GM12878 (cell line): Measurements from ENCODE around the gene BMERB1. TPM values are rescaled to one million over a fixed set of nuclear protein-coding genes. Genes with fewer than 3 reads are reported as not detected.

Experiments
- ATAC-seq: fragments of 200-7000 bp; cut with Tn5 transposase; 3 replicates; pipeline ENCODE4 v1.9.1; 2020; ENCODE audit warnings: mild to moderate bottlenecking, moderate library complexity
- BruUV-seq: library from RNA; stranded (reverse); fragments of 400-500 nt; replicated peaks from 2 replicates; lab custom pipeline; 2021; lab: Mats Ljungman, UMichigan
- CTCF ChIA-PET: fragments of 300-600 bp; sonication (Branson Sonifier 250); formaldehyde crosslinking; extraction: SDS; loops from one replicate; lab custom pipeline; 2021; ENCODE audit warnings: inconsistent platforms; lab: Yijun Ruan, JAX
- POLR2A ChIA-PET: fragments of 350-600 bp; formaldehyde crosslinking; extraction: SDS; loops from one replicate; lab custom pipeline; 2021; ENCODE audit warnings: inconsistent platforms; lab: Charles Lee
- RAD21 ChIA-PET: fragments of 300-600 bp; sonication (Branson Sonifier 250); formaldehyde crosslinking; loops from one replicate; lab custom pipeline; 2023; ENCODE audit warnings: antibody characterized with exemption; ENCODE audit not compliant: unreplicated experiment; lab: Charles Lee
- SMC1A ChIA-PET: fragments of 300-600 bp; sonication (Branson Sonifier 250); formaldehyde crosslinking; loops from one replicate; lab custom pipeline; 2023; ENCODE audit not compliant: unreplicated experiment, uncharacterized antibody; lab: Charles Lee
- DNase-seq: peaks from one replicate; pipeline ENCODE4 v3.0.0-alpha.2; 2011; ENCODE audit warnings: low read depth, low spot score
- FAIRE-seq: peaks from 3 replicates; lab custom pipeline; 2011; peaks lifted over from hg19 to GRCh38; lab: Jason Lieb, UNC
- H2AFZ ChIP-seq: 2 replicates; pipeline ENCODE4 v1.6.0; 2011; ENCODE audit warnings: low read depth, low read length, control low read depth; ENCODE audit not compliant: control insufficient read depth
- H3K27ac ChIP-seq: 2 replicates; pipeline ENCODE4 v1.5.1; 2011; ENCODE audit warnings: control low read depth; ENCODE audit not compliant: control insufficient read depth, insufficient read depth
- H3K27me3 ChIP-seq, 2 experiments: replicated peaks in 1 of 2; 2 replicates each; pipeline versions ENCODE4 v1.6.0 to v1.6.1; 2011; ENCODE audit warnings: low read length in 1 of 2; ENCODE audit not compliant: control insufficient read depth in 2 of 2, insufficient read depth in 2 of 2
- H3K36me3 ChIP-seq, 2 experiments: 2 replicates each; pipeline ENCODE4 v1.5.1; 2011; ENCODE audit warnings: low read length in 1 of 2; ENCODE audit not compliant: control insufficient read depth in 2 of 2, insufficient read depth in 2 of 2
- H3K4me1 ChIP-seq: 2 replicates; pipeline ENCODE4 v1.6.1; 2011; ENCODE audit warnings: mild to moderate bottlenecking, low read length, moderate library complexity, mixed read lengths; ENCODE audit not compliant: control insufficient read depth, insufficient read depth
- H3K4me2 ChIP-seq: 2 replicates; pipeline ENCODE4 v1.6.0; 2011; ENCODE audit warnings: control low read depth; ENCODE audit not compliant: control insufficient read depth, insufficient read depth
- H3K4me3 ChIP-seq: fragments of 200-600 bp; sonication (generic); 2 replicates; pipeline ENCODE4 v1.5.1; 2016
- H3K79me2 ChIP-seq: 2 replicates; pipeline ENCODE4 v1.6.0; 2011; ENCODE audit warnings: low read length; ENCODE audit not compliant: control insufficient read depth, insufficient read depth
- H3K9ac ChIP-seq: 2 replicates; pipeline ENCODE4 v1.8.0; 2011; ENCODE audit warnings: low read length, control low read depth, mixed read lengths; ENCODE audit not compliant: control insufficient read depth, insufficient read depth
- H3K9me3 ChIP-seq: replicated peaks from 3 replicates; pipeline ENCODE4 v1.5.1; 2011; ENCODE audit warnings: mild to moderate bottlenecking, low read length; ENCODE audit not compliant: control insufficient read depth, insufficient read depth
- H4K20me1 ChIP-seq: 2 replicates; pipeline ENCODE4 v1.6.0; 2011; ENCODE audit not compliant: control insufficient read depth, insufficient read depth
- BHLHE40 ChIP-seq, 2 experiments: fragments of 450-650 bp in 1 of 2; IDR thresholded peaks; 2 replicates each; pipeline ENCODE4 v1.6.1; 2011 to 2017; ENCODE audit warnings: low read depth in 2 of 2, borderline replicate concordance in 1 of 2, improper control_type of control experiment in 1 of 2, low read length in 1 of 2, mild to moderate bottlenecking in 1 of 2
- CTCF ChIP-seq, 3 experiments: IDR thresholded peaks in 2 of 3; conservative IDR thresholded peaks in 1 of 3; 2 replicates each; pipeline ENCODE4 v1.5.1; 2011; ENCODE audit warnings: low read depth in 3 of 3, low read length in 3 of 3, mild to moderate bottlenecking in 3 of 3, control low read depth in 2 of 3, moderate library complexity in 2 of 3, inconsistent platforms in 1 of 3, mixed read lengths in 1 of 3; ENCODE audit not compliant: control insufficient read depth in 2 of 3, insufficient read depth in 1 of 3; ENCODE audit errors: extremely low read depth in 1 of 3
- E2F4 ChIP-seq: IDR thresholded peaks from 2 replicates; pipeline ENCODE4 v1.6.1; 2012; ENCODE audit warnings: low read depth, low read length, improper control_type of control experiment
- E4F1 ChIP-seq: fragments of 450-650 bp; IDR thresholded peaks from 2 replicates; pipeline ENCODE4 v1.6.1; 2018; ENCODE audit warnings: borderline replicate concordance, mild to moderate bottlenecking; ENCODE audit not compliant: partially characterized antibody
- NFYA ChIP-seq: IDR thresholded peaks from 2 replicates; pipeline ENCODE4 v1.6.1; 2011; ENCODE audit warnings: low read depth, mild to moderate bottlenecking, low read length, improper control_type of control experiment, borderline replicate concordance
- NKRF ChIP-seq: fragments of 450-650 bp; conservative IDR thresholded peaks from 2 replicates; pipeline ENCODE4 v1.6.1; 2017; ENCODE audit warnings: mild to moderate bottlenecking, moderate library complexity
- NR2C2 ChIP-seq: IDR thresholded peaks from 2 replicates; pipeline ENCODE4 v1.6.1; 2011; ENCODE audit warnings: borderline replicate concordance, low read depth; ENCODE audit not compliant: control insufficient read depth, insufficient read length
- PAX8 ChIP-seq: fragments of 450-650 bp; IDR thresholded peaks from 2 replicates; pipeline ENCODE4 v1.6.1; 2017; ENCODE audit warnings: mild to moderate bottlenecking, moderate library complexity
- RAD21 ChIP-seq: IDR thresholded peaks from 2 replicates; pipeline ENCODE4 v1.6.1; 2011; ENCODE audit warnings: mild to moderate bottlenecking, low read depth, low read length, moderate library complexity; ENCODE audit not compliant: insufficient read depth
- RAD51 ChIP-seq: fragments of 450-650 bp; IDR thresholded peaks from 2 replicates; pipeline ENCODE4 v1.6.1; 2016; ENCODE audit warnings: moderate library complexity, mild to moderate bottlenecking, inconsistent platforms
- RUNX3 ChIP-seq: IDR thresholded peaks from 2 replicates; pipeline ENCODE4 v1.6.1; 2012; ENCODE audit warnings: low read length, inconsistent platforms
- SPI1 ChIP-seq: IDR thresholded peaks from 2 replicates; pipeline ENCODE4 v1.6.1; 2011; ENCODE audit warnings: low read depth, mild to moderate bottlenecking, low read length, moderate library complexity, borderline replicate concordance; ENCODE audit not compliant: insufficient read depth
- SREBF1 ChIP-seq: IDR thresholded peaks from 2 replicates; pipeline ENCODE4 v1.6.1; 2012; ENCODE audit warnings: mild to moderate bottlenecking, low read length
- YBX1 ChIP-seq: fragments of 450-650 bp; IDR thresholded peaks from 2 replicates; pipeline ENCODE4 v1.6.1; 2016; ENCODE audit warnings: antibody characterized with exemption
- YY1 ChIP-seq: IDR thresholded peaks from 2 replicates; pipeline ENCODE4 v1.6.1; 2011; ENCODE audit warnings: low read depth, mild to moderate bottlenecking, low read length
- ZSCAN29 ChIP-seq: fragments of 450-650 bp; IDR thresholded peaks from 2 replicates; pipeline ENCODE4 v1.6.1; 2017; ENCODE audit warnings: mild to moderate bottlenecking, moderate library complexity
- WGBS: methylation state at CpG from one replicate; pipeline ENCODE4 v1.1.6; 2016; ENCODE audit warnings: low lambda C conversion rate; ENCODE audit not compliant: insufficient replicate concordance, insufficient coverage; ENCODE audit errors: missing lambda C conversion rate; 5-methylcytosine and 5-hydroxymethylcytosine counted together
- in situ Hi-C: fragments of 300-500 bp; cut with MboI; formaldehyde crosslinking; loops from 9 replicates; pipeline ENCODE4 v1.14.3; 2018; ENCODE audit warnings: mixed read lengths
- intact Hi-C: fragments of 100-400 bp; cut with micrococcal nuclease; formaldehyde crosslinking; loops from one replicate; pipeline ENCODE4 v1.14.2; 2022; ENCODE audit not compliant: unreplicated experiment
- polyA plus RNA-seq, 11 experiments: library from polyadenylated mRNA; depleted of rRNA in 4 of 11; unstranded in 6 of 11; stranded (reverse) in 5 of 11; fragments of >200 nt; fragmentation: Nextera tagmentation in 4 of 11; fragmentation: Illumina TruSeq in 1 of 11; extraction: Ambion mirVana in 4 of 11; extraction: Trizol in 1 of 11; gene quantifications; 1 replicate in 1 of 11; 2 replicates in 10 of 11; pipeline versions ENCODE4 v1.2.1 to v1.2.3, GENCODE V29; 2011 to 2016; ENCODE audit warnings: inconsistent platforms in 2 of 11, missing spikeins in 2 of 11, low read depth in 1 of 11
- total RNA-seq, 4 experiments: library from RNA; depleted of rRNA in 3 of 4; stranded (reverse); fragments of >200 nt in 3 of 4; fragmentation: Illumina TruSeq in 1 of 4; extraction: Trizol in 1 of 4; gene quantifications; 2 replicates each; pipeline versions ENCODE4 v1.2.1 to v1.2.3, GENCODE V29; 2013 to 2021

Gene BMERB1
- total and polyA plus RNA-seq, 10 of the 15 experiments (the other 5 are each of a cell fraction or from before 2014, with no cell fraction given) = 0.05 to 0.68 (median 0.34) TPM

GRCh38 chr16:15529673-15530072 is 95.3 kb downstream of the BMERB1 start (continued):
- TF ChIP-seq RAD51 (no peak), BHLHE40 (IDR thresholded peaks at IDR 0.05; ENCODE audit: borderline replicate concordance in 1 of 2, low read depth in 2 of 2, low read length in 1 of 2) (no peak), RAD21 (no peak), NFYA (no peak), NKRF (no peak), ZSCAN29 (no peak), RUNX3 (no peak), PAX8 (no peak)

- intact Hi-C loops = no loop called here
- H3K4me2 ChIP-seq = no peak overlapping the region
- H2AFZ ChIP-seq = no peak overlapping the region
- no peaks in the 10 kb centered on the region for H3K27me3 ChIP-seq
- H3K36me3 ChIP-seq = no peaks in the 10 kb centered on the region
- H3K9me3 ChIP-seq = no peaks in the 10 kb centered on the region
- in situ Hi-C loops = no loop called here
- no TSS peak for BruUV-seq
- no peak overlapping the region for H3K9ac ChIP-seq
- H4K20me1 ChIP-seq = no peaks in the 10 kb centered on the region
- no peak overlapping the region for H3K4me3 ChIP-seq
- 40% methylated on average over 5 of the region's 5 CpGs for WGBS
- H3K79me2 ChIP-seq = no peaks in the 10 kb centered on the region
- ChIA-PET CTCF (interaction anchor here (0.9 kb wide), 1 partner anchor 21 kb away, joined by 3 read pairs; no protein-coding TSS in a partner anchor), RAD21 (no interaction called here), SMC1A (interaction anchor here (0.9 kb wide), 1 partner anchor 9 kb away, joined by 3 read pairs; no protein-coding TSS in a partner anchor), POLR2A (no interaction called here)
- FAIRE-seq (no peak), DNase-seq (no peak), ATAC-seq (no peak)
- no peaks in the 10 kb centered on the region for H3K4me1 ChIP-seq
- no peak overlapping the region for H3K27ac ChIP-seq
- TF ChIP-seq RUNX3 (no peak), YY1 (no peak), E2F4 (no peak), E4F1 (no peak), CTCF (IDR thresholded peaks at IDR 0.05 in 2 of 3, conservative IDR thresholded peaks at IDR 0.05 in 1 of 3; ENCODE audit: control insufficient read depth in 2 of 3, extremely low read depth in 1 of 3, insufficient read depth in 1 of 3, low read depth in 3 of 3, low read length in 3 of 3) (no peak), SREBF1 (no peak), SPI1 (no peak), NR2C2 (no peak), YBX1 (no peak), RAD21 (no peak)
Measured at GRCh38 chr16:15530085-15530484, 95.7 kb downstream of the BMERB1 start.
